Renal cortical epithelial cell (primary cell): ENCODE results near the gene KREMEN1. TPM values are rescaled to one million over a fixed set of nuclear protein-coding genes. Genes with fewer than 3 reads are reported as not detected.

Source experiments
- DNase-seq: peaks from one replicate; pipeline ENCODE4 v3.0.0-alpha.2; 2011; ENCODE audit warnings: low read depth
- total RNA-seq: library from RNA; depleted of rRNA; stranded (reverse); fragments of >200 nt; gene quantifications from 2 replicates; pipeline ENCODE4 v1.2.3, GENCODE V29; 2014

Gene KREMEN1
- total RNA-seq, 1 donor from 2014 or later, result 11.7 TPM

DNA sequence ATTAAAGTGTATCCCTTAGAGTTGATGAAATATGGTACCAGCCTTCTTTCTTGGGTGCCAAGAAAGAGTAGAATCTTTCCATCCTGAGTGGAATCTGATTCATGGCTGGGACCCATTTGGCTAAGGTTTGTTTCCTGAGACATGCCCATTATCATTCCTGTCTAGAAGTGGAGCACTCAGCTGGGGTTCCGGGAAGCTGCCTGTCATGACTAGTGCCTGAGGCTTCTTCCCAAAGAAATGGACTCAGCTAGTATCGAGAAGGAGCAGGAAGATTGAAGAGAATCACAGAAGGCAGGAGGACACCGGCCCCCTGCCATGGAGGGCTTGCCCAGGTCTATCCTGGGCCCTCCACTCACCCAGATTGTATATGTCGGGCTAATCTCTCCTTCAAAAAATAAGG is 57.6 kb downstream of the KREMEN1 start:
- no peak for DNase-seq

DNA sequence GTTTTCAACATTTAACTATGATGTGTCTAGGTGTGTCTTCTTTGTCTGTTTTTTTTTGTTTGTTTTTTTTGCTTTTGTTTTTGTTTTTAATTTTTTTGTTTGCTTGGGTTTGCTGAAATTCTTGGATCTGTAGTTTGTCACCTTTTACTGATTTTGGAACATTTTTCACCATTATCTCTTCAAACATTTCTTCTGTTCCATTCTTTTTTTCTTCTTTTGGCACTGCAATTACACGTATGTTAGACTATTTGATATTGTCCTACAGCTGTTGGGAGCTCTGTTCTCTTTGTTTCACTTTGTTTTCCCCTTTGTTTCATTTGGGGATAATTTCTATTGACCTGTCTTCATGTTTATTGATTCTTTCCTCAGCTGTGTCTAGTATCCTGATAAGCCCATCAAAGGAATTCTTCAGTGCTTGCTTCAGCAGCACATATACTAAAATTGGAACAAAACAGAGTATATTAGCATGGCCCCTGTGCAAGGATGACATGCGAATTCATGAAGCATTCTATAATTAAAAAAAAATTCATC is 60.8 kb downstream of the KREMEN1 start:
- DNase-seq, result no peak

GRCh38 chr22:29134448-29134847 is 61.6 kb downstream of the KREMEN1 start:
- no peak for DNase-seq

DNA sequence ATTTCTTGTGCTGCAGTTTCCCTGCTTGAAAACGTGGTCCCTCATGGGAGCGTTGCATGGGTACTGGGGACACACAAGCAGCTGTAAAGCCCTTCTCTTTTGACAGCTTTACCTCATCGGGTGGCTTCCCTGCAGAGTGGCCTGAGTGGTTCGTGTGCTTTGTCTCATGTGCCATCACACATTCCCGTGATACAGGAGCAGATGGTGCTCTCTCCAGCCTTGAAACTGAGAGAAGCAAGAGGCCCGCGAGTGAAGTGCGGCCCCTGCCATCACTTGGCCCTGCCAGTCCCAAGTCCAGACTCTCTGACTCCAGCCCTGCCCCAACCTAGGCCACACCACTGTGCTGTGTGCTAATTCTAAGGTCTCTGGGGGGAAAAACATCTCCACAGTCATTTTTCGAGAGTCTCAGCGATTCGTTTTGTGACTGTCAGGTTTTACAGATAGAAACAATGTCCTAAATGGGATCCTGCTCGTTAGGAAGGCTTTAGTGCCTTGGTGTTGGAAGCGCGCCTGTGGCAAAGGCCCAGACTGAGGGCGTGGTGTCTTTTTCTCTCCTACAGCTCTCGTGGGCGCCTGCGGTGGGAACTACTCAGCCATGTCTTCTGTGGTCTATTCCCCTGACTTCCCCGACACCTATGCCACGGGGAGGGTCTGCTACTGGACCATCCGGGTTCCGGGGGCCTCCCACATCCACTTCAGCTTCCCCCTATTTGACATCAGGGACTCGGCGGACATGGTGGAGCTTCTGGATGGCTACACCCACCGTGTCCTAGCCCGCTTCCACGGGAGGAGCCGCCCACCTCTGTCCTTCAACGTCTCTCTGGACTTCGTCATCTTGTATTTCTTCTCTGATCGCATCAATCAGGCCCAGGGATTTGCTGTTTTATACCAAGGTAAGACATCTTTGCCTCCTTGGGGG is 64.2 kb downstream of the KREMEN1 start:
- DNase-seq, result no peak

DNA sequence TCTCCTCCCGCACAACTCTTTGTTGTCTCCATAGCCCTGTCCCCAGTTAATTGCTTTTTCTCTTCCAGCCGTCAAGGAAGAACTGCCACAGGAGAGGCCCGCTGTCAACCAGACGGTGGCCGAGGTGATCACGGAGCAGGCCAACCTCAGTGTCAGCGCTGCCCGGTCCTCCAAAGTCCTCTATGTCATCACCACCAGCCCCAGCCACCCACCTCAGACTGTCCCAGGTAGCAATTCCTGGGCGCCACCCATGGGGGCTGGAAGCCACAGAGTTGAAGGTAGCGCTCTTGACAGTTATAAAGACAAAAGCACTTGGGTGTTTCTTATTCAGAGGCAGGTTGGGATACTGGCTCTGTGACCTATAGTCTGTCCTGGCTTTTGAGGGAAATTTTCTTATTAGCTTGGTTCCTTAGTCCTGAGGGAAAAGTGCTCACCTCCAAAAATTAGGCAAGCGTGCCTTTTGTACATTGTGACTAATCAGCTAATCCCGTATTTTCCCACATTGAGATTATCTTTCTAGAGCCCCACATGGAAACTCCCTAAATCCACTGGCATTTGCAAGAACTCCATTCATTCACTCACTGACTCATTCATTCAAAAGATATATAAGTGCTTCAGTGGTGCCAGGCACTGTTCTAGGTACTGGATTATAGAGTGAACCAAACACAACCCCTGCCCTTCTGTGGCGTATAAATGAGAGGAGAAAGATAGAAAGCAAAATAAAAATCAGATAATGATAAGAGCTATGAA is 65.9 kb downstream of the KREMEN1 start:
- no peak for DNase-seq

- no peak for DNase-seq
Observed at GRCh38 chr22:29139965-29140782, 67.3 kb downstream of the KREMEN1 start.

- DNase-seq, result no peak
Observed at GRCh38 chr22:29141078-29141688, 68.3 kb downstream of the KREMEN1 start.

GRCh38 chr22:29142116-29142515 is 69.3 kb downstream of the KREMEN1 start:
- DNase-seq, result no peak

GRCh38 chr22:29143941-29144785 is 71.3 kb downstream of the KREMEN1 start:
- DNase-seq, result no peak

GRCh38 chr22:29144786-29145160 is 71.9 kb downstream of the KREMEN1 start:
- DNase-seq, result no peak

DNA sequence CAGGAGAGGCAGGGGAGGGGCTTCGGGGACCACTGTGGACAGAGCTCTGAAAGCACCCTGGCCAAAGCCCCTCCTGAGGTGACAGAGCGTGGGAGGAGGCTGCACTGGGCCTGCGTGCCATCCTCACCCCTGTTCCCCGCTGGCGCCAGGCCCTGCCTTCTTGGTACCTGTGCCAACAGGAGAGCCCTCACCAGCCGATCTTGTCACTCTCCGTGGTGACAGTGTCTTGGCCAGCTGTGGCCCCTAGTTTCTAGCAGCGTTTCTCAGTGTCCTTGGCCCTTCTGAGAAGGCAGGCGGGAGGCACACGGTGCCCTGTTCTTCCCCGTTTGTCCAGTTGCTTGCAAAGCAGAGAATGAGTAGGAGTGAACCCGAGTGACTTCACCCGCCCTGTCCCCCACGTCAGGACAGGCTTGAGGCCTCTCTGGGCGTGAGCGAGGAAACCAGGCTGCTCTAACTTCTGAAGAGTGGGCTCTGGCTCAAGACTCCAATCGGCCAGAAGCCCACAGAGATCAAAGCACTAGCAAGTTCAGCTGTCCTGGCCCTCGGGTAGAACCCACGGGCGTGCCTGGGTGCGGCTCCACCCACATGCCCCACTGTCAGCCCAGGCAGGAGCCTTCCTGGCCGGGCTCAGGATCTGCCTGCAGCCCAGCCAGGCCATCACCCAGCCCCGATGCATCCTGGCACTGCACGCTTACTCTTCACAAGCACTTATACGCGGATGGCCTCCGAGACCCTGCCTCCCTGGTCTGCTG is 72.7 kb downstream of the KREMEN1 start:
- DNase-seq, result no peak

GRCh38 chr22:29146091-29146560 is 73.3 kb downstream of the KREMEN1 start:
- no peak for DNase-seq

- no peak for DNase-seq
Observed at GRCh38 chr22:29146771-29147170, 73.9 kb downstream of the KREMEN1 start.

- no peak for DNase-seq
Observed at GRCh38 chr22:29147331-29147899, 74.6 kb downstream of the KREMEN1 start.

GRCh38 chr22:29148036-29148435 is 75.2 kb downstream of the KREMEN1 start:
- DNase-seq, result no peak

DNA sequence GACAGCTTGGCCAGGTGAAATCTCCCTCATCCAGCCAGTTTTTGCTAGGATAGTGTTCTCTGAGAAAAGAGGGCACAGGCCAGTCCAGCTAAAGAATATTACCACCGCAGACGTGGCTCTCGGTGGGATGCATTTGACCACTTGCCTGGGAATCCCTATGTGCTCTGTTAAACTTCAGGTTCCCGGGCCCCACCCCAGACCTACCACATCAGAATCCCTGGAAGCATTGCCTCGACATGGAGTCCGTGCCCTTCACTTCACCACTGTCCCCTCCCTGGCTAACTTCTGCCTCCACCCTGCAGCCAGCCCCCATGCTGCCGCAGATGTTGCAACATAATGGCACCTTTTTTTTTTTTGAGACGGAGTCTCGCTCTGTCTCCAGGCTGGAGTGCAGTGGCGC is 76.0 kb downstream of the KREMEN1 start:
- DNase-seq, result no peak

DNA sequence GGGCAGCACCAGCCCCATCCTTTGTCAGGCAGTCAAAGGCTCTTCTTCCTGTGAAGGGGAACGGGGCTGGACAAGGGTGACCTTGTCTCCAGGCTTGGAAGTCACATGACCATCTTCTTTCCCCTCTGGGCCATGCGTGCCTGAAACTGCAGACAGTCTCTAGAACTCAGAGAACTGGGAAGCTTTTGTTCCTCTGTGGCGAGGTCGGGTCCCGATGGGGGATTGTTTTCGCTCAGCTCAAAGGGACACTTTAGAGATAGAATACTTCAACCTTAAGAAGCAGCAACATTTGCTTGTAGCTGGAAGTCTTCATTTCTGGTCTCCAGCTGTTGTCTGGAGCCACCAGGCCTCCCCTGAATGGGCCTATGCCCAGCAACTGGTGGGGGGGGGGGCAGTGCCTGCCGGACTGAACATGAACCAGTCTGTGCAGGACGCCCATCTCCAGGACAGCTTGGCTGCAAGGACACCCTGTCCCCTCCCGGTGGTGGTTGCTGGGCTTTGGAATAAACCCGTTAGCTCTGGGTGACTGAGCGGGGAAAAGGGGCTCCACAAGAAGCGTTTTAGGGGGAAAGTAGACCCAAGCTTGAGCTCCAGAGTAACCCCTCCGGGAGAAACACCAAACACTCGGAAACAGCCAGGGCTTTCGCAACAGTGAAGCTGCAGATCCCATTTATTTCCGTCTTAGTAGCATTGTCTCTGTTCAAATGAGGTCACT is 77.2 kb downstream of the KREMEN1 start:
- DNase-seq, result no peak

GRCh38 chr22:29150701-29151100 is 77.9 kb downstream of the KREMEN1 start:
- DNase-seq, result no peak

DNA sequence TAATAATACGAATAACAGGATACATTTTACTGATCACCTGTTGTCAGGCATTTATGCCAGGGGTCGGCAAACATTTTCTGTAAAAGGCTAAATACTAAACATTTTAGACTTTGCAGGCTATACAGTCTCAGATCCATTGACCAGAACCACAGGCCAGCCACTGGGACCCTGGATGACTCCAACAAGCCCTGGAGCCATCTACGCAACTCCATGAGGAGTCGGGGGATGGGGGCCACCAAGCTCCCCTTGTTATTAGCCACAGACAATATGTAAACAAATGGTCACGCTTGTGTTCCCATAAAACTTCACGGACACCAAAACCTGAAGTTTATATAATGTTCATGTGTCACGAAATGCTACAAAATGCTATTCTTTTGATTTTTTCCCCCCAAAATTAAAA is 78.5 kb downstream of the KREMEN1 start:
- DNase-seq, result no peak
